Testis (tissue), 3 donors: ENCODE measurements around the gene RRP9. TPM values are rescaled to one million over a fixed set of nuclear protein-coding genes. Genes with fewer than 3 reads are reported as not detected.

Experiments used
- DNase-seq: peaks from one replicate; pipeline ENCODE4 v3.0.0-alpha.2; 2019
- H3K27ac ChIP-seq, 2 donors: fragments of 200-600 bp; sonication (generic); one replicate each; pipeline ENCODE4 v1.5.1; 2019
- H3K27me3 ChIP-seq: fragments of 200-600 bp; sonication (generic); one replicate; pipeline ENCODE4 v1.5.1; 2019
- H3K36me3 ChIP-seq: fragments of 200-600 bp; sonication (generic); one replicate; pipeline ENCODE4 v1.5.1; 2017; ENCODE audit warnings: low read depth; ENCODE audit errors: missing control alignments
- H3K4me1 ChIP-seq: fragments of 200-600 bp; sonication (generic); one replicate; pipeline ENCODE4 v1.5.1; 2019
- H3K4me3 ChIP-seq, 2 donors: fragments of 200-600 bp; sonication (generic); one replicate each; pipeline ENCODE4 v1.5.1; 2017 to 2019
- H3K9me3 ChIP-seq: fragments of 200-600 bp; sonication (generic); one replicate; pipeline ENCODE4 v1.5.1; 2017
- CTCF ChIP-seq, 3 experiments: fragments of 450-650 bp in 2 of 3; fragments of 200-600 bp in 1 of 3; sonication (generic) in 1 of 3; IDR thresholded peaks; one replicate each; pipeline ENCODE4 v1.5.1; 2016 to 2019; ENCODE audit warnings: antibody characterized with exemption in 3 of 3, mild to moderate bottlenecking in 2 of 3, moderate library complexity in 1 of 3
- POLR2A ChIP-seq: fragments of 450-650 bp; IDR thresholded peaks from one replicate; pipeline ENCODE4 v1.6.1; 2017; ENCODE audit warnings: antibody characterized with exemption, mild to moderate bottlenecking, moderate library complexity
- WGBS, 2 donors: methylation state at CpG; one replicate each; pipeline ENCODE4 v1.1.5; 2018; 5-methylcytosine and 5-hydroxymethylcytosine counted together
- intact Hi-C: fragments of 100-400 bp; cut with DNase I; formaldehyde crosslinking; loops from one replicate; pipeline ENCODE4 v1.15.1; 2023; ENCODE audit warnings: low total_unique reads
- polyA plus RNA-seq: library from polyadenylated mRNA; stranded (reverse); fragments of 350-450 nt; fragmentation: Illumina TruSeq; extraction: RNeasy Lipid Tissue Mini Kit (QIAGEN cat#74804); gene quantifications from one replicate; pipeline ENCODE4 v1.2.3, GENCODE V29; 2014; ENCODE audit warnings: low read depth, low replicate concordance; ENCODE audit not compliant: insufficient read depth
- total RNA-seq, 2 donors: library from RNA; depleted of rRNA; stranded (reverse); fragments of >200 nt; gene quantifications; one replicate each; pipeline ENCODE4 v1.2.3, GENCODE V29; 2016

The RRP9 gene
- total and polyA plus RNA-seq, 3 donors from 2014 or later, result 11.6 to 18.7 (median 18.1) TPM

GRCh38 chr3:51982838-51983577, 41.3 kb upstream of the RRP9 start, which contains the start of gene ACY1:
Gene ACY1, plus strand, starts transcription at chr3:51983535. Its CDS starts 530 bp downstream, at chr3:51984065.
- TF ChIP-seq POLR2A (no peak), CTCF (IDR thresholded peaks at IDR 0.05) (no peak)
- Histone ChIP-seq H3K9me3 (no peaks in the 10 kb centered on the region), H3K4me1 (peaks cover 20% of the 10 kb centered on the region), H3K27me3 (no peaks in the 10 kb centered on the region), H3K4me3 (peak within 1 kb of the TSS; percentile 68), H3K36me3 (no peaks in the 10 kb centered on the region), H3K27ac (peak within 1 kb of the TSS; percentile 82 to 88)
- intact Hi-C loops, result no loop called here
- peak; percentile 80 for DNase-seq
- 0% methylated on average over 24 to 67 of the region's 68 CpGs for WGBS, 2 donors

GRCh38 chr3:51982352-51982837, 40.7 kb upstream of the RRP9 start:
- Histone ChIP-seq H3K4me3 (peak overlapping the region; percentile 68), H3K27me3 (no peaks in the 10 kb centered on the region), H3K36me3 (no peaks in the 10 kb centered on the region), H3K27ac (peak overlapping the region in 1 of 2 donors; percentile 88), H3K4me1 (peaks cover 20% of the 10 kb centered on the region), H3K9me3 (no peaks in the 10 kb centered on the region)
- intact Hi-C loops, result no loop called here
- WGBS, 2 donors, result 12 to 13% methylated on average over 4 of the region's 4 CpGs
- DNase-seq, result no peak
- TF ChIP-seq POLR2A (no peak), CTCF (IDR thresholded peaks at IDR 0.05) (peak in 2 of 3 experiments; percentile 15 to 33)

- TF ChIP-seq POLR2A, result no peak
- TF ChIP-seq CTCF (IDR thresholded peaks at IDR 0.05), result no peak
- peaks cover 20% of the 10 kb centered on the region for H3K4me1 ChIP-seq
- H3K9me3 ChIP-seq, result no peaks in the 10 kb centered on the region
- H3K36me3 ChIP-seq, result no peaks in the 10 kb centered on the region
- no peak overlapping the region for H3K27ac ChIP-seq
- H3K27me3 ChIP-seq, result no peaks in the 10 kb centered on the region
- WGBS, 2 donors, result 95% methylated on average over 10 of the region's 10 CpGs; no CpG with 5 or more reads in 1 of the 2 donors
- no peak overlapping the region for H3K4me3 ChIP-seq
- intact Hi-C loops, result no loop called here
- no peak for DNase-seq
Observed at GRCh38 chr3:51980253-51980652, 38.5 kb upstream of the RRP9 start.

- TF ChIP-seq CTCF (IDR thresholded peaks at IDR 0.05) (no peak), POLR2A (no peak)
- Histone ChIP-seq H3K27ac (no peak overlapping the region), H3K27me3 (no peaks in the 10 kb centered on the region), H3K4me3 (no peak overlapping the region), H3K9me3 (no peaks in the 10 kb centered on the region), H3K4me1 (peaks cover 19% of the 10 kb centered on the region), H3K36me3 (no peaks in the 10 kb centered on the region)
- DNase-seq, result no peak
- 83% methylated on average over 3 to 4 of the region's 4 CpGs for WGBS, 2 donors
- intact Hi-C loops, result no loop called here
Observed at GRCh38 chr3:51978143-51978502, 36.4 kb upstream of the RRP9 start.
